Measurements from ENCODE around the gene SNCAIP. TPM values are rescaled to one million over a fixed set of nuclear protein-coding genes. Genes with fewer than 3 reads are reported as not detected.
A peak's percentile ranks its signal among the peaks of the same experiment; 100 is the strongest.

The SNCAIP gene
- total and polyA plus RNA-seq, 12 donors, result 0.54 to 2.5 (median 1.4) TPM

GRCh38 chr5:122356855-122357254, 44.8 kb downstream of the SNCAIP start:
- WGBS, 2 donors, result 77 to 83% methylated on average over 2 of the region's 2 CpGs
- Histone ChIP-seq H3K36me3 (no peaks in the 10 kb centered on the region), H3K27ac (no peak overlapping the region), H3K4me1 (no peaks in the 10 kb centered on the region), H3K27me3 (no peaks in the 10 kb centered on the region), H3K4me3 (no peak overlapping the region), H3K9me3 (no peaks in the 10 kb centered on the region)
- DNase-seq, result no peak
- TF ChIP-seq, protein P1, sequence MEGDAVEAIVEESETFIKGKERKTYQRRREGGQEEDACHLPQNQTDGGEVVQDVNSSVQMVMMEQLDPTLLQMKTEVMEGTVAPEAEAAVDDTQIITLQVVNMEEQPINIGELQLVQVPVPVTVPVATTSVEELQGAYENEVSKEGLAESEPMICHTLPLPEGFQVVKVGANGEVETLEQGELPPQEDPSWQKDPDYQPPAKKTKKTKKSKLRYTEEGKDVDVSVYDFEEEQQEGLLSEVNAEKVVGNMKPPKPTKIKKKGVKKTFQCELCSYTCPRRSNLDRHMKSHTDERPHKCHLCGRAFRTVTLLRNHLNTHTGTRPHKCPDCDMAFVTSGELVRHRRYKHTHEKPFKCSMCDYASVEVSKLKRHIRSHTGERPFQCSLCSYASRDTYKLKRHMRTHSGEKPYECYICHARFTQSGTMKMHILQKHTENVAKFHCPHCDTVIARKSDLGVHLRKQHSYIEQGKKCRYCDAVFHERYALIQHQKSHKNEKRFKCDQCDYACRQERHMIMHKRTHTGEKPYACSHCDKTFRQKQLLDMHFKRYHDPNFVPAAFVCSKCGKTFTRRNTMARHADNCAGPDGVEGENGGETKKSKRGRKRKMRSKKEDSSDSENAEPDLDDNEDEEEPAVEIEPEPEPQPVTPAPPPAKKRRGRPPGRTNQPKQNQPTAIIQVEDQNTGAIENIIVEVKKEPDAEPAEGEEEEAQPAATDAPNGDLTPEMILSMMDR (IDR thresholded peaks at IDR 0.05), result no peak
- ATAC-seq, result no peak
- intact Hi-C loops (cut with DNase I), result no loop called here

DNA sequence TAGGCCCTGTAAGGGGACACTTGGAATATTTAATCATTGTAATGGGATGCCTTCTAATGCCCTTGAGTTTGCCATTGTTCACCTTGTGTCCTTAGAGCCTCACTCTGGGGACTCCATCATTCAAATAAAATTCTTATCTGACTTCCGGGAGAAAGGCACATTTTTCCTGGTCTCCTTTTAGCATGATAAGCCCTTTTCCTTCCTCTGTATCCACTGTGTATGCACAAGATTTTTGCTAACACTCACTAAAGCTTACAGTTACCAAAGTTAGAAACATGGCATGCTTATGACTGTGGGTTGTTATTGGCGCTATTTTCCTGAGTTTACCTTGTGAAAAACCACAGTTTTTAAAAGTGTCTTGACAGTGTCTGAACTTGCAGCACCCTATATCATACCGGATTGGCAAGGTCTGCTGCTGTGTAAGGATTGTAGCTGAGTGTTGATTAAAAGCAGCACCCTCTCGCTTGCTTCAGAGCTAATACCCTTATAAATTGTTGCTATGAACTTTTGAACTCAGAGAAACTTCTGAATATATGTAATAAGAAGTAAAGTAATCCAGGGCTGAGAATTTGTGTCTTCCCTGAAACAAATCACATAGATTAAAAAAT, 46.4 kb downstream of the SNCAIP start:
- Histone ChIP-seq H3K4me3 (no peak overlapping the region), H3K27me3 (no peaks in the 10 kb centered on the region), H3K27ac (no peak overlapping the region), H3K9me3 (no peaks in the 10 kb centered on the region), H3K36me3 (no peaks in the 10 kb centered on the region), H3K4me1 (no peaks in the 10 kb centered on the region)
- TF ChIP-seq, protein P1 (IDR thresholded peaks at IDR 0.05), result no peak
- ATAC-seq (peak in 1 of 8 donors; percentile 11), DNase-seq (no peak)
- intact Hi-C loops (cut with DNase I), result no loop called here
- 33 to 40% methylated on average over 4 of the region's 4 CpGs for WGBS, 2 donors

GRCh38 chr5:122362361-122362760, 50.3 kb downstream of the SNCAIP start:
- H3K4me1 ChIP-seq, result no peaks in the 10 kb centered on the region
- no peak for ATAC-seq

GRCh38 chr5:122363623-122364022, 51.6 kb downstream of the SNCAIP start:
- H3K27ac ChIP-seq, result no peak overlapping the region
- no peak for DNase-seq
- no peaks in the 10 kb centered on the region for H3K9me3 ChIP-seq
- TF ChIP-seq, protein P1 (IDR thresholded peaks at IDR 0.05), result no peak
- ATAC-seq, result no peak
- no peak overlapping the region for H3K4me3 ChIP-seq
- intact Hi-C loops (cut with DNase I), result no loop called here
- no peaks in the 10 kb centered on the region for H3K36me3 ChIP-seq
- 92 to 100% methylated on average over 1 of the region's 1 CpG for WGBS, 2 donors
- H3K4me1 ChIP-seq, result peaks cover 0 to 6% (median 0%) of the 10 kb centered on the region in 9 donors
- H3K27me3 ChIP-seq, result no peaks in the 10 kb centered on the region

More at GRCh38 chr5:122362361-122362760, 50.3 kb downstream of the SNCAIP start:
- Histone ChIP-seq H3K9me3 (no peaks in the 10 kb centered on the region), H3K27me3 (no peaks in the 10 kb centered on the region), H3K36me3 (no peaks in the 10 kb centered on the region), H3K27ac (no peak overlapping the region), H3K4me3 (no peak overlapping the region)
- WGBS, 2 donors, result 50 to 62% methylated on average over 4 of the region's 4 CpGs
- DNase-seq, result no peak
- TF ChIP-seq, protein P1 (IDR thresholded peaks at IDR 0.05), result no peak
- intact Hi-C loops (cut with DNase I), result no loop called here
